ENCODE measurements around the gene ELOVL1. TPM values are rescaled to one million over a fixed set of nuclear protein-coding genes. Genes with fewer than 3 reads are reported as not detected.
"Not testable (repeated sequence)": the region's sequence is repeated elsewhere in the genome, so short reads cannot be mapped to it uniquely, and the experiment has no call there.

ELOVL1 gene
- total RNA-seq, 1 donor from 2014 or later, result 172 TPM

DNA sequence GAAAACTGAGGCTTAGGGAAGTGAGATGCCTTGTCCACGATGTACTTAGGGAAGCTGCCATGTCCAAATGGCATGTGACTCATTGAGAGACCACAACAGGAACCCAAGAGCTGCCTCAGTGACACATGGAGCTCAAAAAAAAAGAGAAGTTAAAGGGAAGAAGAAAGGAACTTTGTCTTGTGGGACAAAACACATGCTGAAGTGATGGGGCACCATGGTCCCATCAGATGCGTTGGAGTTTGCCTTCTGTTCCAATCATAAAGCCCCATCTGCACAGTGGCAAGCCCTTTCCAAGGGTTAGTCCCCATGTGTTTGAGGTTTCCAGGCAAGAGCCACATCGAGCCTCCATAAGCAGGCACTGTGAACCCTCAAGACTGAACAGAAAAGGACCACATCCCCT, 13.8 kb upstream of the ELOVL1 start:
- ATAC-seq, result no peak

DNA sequence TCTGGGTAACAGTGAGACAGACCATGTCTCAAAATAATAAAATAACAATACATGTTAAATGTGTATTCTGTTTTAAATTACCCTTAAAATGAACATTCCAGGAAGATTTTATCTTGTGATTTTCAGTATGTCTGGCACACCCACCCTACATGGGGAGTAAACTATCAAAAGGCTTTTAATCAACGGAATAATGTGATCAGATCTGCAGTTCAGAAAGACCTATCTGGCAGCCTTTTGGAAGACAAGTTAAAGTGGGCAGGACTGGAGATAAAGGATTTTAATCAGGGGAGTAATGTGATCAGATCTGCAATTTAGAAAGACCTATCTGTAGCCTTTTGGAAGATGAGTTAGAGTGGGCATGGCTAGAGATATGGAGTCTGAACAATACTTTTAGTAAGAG, 11.7 kb upstream of the ELOVL1 start:
- no peak for ATAC-seq

DNA sequence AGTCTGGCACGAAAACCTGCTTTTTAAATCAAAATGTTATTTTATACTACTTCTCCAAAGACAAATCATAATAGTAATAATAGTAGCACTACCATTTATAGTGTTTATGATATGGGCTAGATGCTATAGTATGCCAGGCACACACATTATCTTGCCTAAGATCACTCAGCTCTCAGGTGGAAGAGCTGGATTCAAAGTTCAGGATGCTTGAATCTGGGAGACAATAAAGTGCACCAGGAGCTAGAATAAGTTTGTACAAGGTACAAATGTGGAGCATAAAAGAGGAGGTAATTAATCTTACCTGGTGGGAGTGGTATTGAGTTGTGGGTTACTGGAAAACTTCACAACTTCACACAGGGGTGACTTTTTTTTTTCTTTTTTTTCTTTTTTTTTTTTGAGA, 10.0 kb upstream of the ELOVL1 start:
- no peak for ATAC-seq

DNA sequence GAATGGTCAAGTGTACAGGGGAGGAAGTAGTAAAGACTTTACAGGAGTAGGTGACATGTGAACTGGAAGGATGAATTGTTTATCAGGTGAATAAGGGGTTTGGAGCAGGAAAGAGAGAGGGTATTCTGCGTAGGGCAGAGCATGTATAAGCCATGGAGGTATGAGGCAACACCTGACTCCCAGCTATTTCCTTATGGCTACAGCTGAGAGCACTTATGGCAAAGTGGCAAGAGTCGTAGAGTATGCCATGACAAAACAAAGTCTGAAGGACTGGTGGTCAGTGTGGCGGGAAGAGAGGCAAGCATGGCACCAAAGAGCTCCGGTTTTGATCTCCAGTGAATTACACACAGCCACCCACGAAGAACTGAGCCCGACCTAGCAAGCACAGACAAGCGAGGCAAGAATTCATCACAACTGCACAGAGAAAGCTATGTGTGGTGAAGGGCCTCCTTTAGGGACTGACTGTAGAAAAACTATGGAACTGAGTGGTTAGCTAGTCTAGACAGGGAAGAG, 9.0 kb upstream of the ELOVL1 start:
- ATAC-seq, result peak; percentile 39

DNA sequence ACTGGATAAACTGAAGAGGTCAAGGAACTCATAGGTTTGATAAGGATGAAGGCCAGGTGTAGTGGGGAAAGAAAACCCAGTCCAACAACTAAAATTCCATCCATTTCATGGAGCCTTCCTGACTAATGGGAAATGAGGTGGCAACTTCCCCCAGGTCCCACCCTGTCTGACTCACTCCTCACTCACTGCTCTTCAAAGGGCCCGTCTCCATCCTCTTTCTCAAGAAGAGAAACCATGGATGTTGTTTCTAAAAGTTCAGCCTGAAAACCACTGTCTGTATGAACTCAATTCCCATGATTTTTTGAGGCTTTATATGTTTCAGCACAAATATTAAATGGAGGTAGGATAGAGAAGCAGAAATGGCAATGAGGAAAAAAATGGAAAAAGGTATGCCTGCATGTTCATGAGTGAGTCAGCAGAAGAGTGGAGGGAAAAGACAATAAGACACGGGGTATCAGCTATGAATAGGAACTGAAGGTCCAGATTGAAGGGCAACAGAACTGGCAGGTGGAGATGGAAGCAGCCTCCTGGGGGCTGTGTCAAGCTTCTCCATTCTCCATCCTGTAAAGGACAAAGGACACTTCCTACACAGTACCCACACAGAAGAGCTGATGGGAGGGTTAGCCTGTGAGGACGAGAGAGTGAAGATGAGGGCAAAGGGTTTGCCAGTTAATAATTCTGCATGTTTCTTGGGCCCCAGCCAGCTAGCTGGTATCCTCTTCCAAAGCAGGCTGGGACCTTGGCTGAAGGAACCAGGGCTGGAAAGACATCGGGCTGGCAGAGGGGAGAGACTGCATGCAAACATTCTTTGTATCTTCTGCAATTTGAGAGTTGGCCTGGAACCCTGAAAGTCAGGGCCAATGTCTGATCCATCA, 5.5 kb upstream of the ELOVL1 start:
- peak; percentile 77 for ATAC-seq

DNA sequence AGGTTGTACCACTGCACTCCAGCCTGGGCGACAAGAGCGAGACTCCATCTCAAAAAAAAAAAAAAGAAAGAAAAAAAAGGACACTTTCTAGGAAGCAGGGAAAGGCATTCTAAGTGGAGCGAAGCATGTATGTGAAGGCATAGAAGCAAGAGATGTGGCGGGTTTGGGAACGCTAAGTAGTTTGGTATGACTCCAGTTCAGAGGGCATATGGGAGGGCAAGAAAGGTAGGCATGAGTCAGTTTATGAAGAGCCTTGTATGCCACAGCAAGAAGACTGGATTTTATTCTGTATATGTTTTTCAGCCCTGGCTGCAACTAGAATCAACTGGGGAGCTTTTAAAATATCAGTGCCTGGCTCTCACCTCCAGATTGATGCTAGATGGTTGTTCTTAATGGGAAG, 4.4 kb upstream of the ELOVL1 start:
- no peak for ATAC-seq

DNA sequence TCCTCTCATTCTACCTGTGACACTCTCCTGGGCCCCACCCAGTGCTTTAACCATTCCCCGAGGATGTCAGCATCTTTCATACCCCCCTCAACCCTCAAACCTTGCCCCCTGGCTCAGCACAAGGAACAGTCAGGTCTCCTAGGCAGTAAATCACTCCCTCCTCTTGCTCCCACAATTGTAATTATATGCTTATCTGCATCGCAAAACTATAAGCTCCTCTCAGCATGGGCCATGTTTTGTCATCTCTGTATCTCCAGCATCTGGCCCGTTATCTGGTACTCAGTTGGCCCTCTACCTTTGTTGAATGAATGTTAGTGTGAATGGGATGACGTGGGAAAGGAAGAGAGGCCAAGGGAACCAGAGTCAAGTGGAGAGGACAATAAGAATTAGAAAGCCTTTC, 2.8 kb upstream of the ELOVL1 start:
- ATAC-seq, result no peak

DNA sequence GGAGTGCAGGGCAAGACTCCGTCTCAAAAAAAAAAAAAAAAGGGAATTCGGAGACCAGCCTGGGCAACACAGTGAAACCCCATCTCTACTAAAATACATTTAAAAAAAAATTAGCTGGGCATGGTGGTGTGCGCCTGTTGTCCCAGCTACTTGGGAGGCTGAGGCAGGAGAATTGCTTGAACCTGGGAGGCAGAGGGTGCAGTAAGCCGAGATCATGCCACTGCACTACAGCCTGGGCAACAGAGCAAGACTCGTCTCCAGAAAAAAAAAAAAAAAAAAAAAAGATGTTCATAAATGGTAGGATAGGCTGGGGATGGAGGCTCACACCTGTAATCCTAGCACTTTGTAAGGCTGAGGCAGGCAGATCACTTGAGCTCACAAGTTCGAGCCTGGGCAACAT, 2.0 kb upstream of the ELOVL1 start:
- ATAC-seq, result not testable (repeated sequence)

DNA sequence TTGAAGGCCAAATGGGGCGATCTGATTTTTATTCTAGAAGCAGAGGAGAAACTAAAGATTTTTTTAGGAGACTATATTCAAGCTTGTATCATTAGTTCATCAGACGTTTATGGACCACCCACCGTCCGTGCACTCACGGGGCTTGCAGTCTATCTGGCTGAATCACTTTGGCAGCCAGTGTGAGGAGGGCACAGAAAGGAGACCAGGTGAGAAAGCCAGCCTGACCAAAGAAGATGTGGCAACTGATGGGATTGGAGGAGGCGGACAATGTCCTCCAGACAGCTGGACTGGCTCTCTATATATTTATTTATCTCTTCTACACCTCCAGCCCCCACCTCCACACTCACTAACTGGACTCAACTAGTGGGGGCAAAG, 822 bp upstream of the ELOVL1 start:
- no peak for ATAC-seq

DNA sequence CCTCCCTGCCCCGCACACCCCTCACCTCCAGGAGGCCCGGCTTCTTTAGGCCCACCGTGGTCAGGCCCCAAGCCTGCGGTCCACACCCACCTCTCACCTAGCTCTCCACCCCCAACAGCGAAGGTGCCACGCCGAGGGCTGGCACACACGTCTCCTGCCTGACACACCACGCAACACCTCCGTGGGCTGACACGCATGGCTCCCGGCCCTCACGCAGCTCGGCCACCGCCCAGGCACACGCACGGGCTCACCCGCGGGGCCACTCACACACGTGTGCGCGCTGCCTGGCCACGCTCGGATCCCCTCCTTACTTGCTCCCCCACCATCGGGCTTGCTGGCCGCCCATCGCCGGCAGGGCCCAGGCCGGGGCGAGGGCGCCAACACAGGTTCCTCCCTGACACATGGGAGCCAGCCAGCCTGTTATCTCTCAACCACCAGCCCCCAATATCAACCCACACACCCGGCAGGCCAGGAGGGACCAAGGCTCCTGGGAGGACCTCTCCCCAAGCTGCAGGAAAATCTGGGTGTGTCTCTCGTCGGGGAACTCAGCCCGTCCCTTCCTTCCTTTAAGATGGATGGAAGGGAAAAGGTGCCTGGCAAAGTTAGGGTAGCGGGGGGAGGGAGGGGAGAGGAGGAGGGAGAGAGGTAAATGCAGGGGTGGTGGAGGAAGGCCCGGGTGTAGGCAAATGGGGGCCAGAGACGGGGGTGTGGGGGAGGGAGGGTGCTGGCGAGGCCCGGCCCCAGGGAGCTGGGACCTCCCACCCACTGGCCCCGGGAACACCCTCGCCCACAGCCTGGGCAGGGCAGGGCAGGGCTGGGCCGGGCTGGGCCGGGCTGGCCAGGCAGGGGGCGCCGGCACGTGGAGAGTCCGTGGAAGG, 546 bp downstream of the ELOVL1 start:
- ATAC-seq, result peak; percentile 76

DNA sequence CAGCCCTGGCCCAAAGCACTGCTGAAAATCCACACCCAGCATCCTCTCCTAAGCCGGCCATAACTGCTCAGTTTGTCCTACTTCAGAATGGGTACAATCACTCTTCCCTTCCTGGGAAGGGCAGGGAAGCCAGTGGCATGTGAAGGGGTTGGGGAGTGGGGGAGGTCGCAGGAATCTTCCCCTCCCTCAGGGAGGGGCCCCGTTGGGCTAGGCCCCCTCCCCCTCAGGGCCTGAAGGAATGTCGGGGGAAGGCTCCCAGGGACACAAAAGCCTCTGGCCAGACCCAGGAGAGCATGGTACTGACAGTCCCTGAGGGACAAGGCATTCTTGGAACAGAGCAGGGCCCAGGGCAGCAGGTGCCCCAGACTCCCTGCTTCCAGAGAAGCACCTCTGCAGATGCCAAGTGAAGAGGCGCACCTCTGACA, 1.2 kb downstream of the ELOVL1 start:
- peak; percentile 13 for ATAC-seq

DNA sequence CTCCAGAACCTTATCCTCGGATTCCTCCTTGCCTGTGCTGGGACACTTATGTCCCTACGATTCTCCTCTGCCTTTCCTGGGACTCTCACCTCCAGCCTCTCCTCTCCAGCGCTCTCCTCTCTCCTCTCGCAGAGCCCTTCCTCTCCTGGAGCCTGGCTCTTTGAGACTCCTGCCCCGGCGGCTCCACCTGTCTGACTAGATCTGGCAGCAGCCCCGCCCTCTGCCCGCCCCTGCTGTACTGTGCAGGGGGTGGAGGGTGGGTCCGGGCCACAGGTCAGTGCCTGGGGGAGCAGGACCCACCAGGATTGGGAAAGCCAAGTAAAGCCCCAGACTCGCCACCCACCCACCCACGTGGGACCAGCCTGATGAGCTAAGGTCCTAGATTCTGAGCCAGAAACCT, 1.6 kb downstream of the ELOVL1 start:
- ATAC-seq, result peak; percentile 64

DNA sequence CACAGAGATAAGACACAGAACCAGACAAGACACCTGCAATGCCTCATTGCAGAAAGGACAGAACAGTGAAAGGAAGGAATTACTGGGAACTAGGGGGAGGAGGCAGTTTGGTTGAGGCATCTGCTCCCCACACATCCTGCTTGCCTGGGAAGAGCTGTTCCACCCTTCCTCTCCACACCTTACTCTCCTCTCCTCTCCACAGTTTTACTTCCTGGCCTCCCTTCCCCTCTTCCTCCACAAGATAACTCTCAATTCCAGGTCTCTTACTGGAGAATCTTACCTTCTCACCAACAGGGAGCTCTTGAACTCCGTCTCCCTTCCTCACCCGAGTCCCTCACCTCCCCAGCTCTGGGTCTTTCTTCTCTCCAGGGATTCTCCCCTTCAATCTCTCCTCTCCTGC, 2.1 kb downstream of the ELOVL1 start:
- ATAC-seq, result no peak

DNA sequence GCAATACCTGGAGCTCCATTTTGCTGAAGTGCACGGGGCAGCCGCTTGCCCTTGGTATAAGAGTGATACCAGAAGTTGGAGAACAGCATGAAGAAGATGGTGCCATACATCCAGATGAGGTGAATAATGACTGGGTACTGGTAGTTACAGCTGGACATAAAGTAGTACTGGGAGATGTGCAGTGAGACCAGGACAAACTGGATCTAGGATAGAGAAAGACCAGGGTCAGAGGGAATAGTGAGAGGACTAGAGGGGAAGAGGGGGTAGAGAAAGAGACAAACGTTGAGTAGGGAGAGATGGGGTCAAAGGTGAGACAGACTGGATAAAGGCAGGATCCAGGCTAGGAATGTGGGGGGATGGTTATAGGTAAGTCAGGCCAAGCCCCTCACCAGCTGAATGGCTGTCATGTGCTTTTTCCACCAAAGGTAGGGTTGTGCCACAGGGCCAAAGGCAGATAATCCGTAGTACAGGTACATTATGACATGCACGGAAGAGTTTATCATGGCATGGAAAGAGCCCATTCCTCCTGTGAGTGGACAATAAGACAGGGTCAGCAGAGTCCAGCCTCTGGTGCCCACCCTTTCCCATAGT, 3.8 kb downstream of the ELOVL1 start:
- ATAC-seq, result no peak

DNA sequence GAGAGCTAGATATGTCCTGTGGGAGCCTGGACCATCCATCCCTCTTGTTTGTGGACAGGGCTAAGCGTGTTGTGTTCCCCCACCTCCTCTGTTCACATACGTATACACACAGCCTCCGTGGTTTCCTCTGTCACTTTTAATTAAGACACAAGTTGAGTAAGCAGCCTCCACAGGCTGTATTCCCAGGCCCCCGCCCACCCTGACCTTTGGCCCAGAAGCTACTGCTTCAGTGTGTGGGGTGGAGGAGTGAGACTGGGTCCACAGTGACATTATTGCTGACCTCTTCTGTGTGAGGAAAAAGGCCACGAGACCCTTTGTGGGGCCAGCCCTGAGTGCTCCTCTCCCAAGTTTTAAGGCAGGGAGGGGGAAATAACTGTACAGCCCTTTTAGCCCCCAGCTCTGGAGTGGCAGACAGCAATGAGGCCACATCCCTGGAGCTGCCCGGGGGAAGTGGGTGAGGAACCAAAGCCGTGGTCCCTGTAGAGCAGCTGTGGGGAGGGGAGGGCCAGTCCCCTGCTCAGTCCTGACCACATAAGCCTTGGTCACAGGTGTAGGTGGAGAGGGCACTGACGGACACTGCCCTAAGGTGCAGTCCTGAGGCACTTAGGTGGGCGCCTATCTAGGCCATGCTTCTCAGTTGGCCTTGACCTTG, 4.4 kb downstream of the ELOVL1 start:
- no peak for ATAC-seq

DNA sequence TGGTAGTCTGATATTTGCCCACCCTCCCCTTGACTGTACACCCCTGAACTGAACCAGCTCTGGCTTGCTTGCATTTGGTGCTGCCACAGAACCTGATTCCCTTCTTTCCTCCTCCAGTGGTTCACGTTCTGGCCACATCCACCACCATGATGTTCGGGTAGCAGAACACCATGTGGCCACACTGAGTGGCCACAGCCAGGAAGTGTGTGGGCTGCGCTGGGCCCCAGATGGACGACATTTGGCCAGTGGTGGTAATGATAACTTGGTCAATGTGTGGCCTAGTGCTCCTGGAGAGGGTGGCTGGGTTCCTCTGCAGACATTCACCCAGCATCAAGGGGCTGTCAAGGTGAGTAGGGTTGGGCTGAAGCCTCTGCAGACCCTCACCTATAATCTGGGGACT, 7.2 kb downstream of the ELOVL1 start:
- no peak for ATAC-seq

DNA sequence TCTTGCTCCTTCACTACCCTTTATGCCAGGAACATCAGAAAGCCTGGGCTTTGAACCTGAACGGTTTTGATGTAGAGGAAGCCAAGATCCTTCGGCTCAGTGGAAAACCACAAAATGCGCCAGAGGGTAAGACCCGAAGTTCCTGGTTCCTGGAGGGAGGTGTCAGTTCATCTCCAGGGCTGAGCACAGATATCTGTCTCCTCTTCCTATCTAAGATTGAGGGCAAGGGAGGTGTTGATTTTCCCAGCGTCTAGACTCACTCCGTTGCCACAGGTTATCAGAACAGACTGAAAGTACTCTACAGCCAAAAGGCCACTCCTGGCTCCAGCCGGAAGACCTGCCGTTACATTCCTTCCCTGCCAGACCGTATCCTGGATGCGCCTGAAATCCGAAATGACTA, 8.1 kb downstream of the ELOVL1 start:
- ATAC-seq, result no peak

DNA sequence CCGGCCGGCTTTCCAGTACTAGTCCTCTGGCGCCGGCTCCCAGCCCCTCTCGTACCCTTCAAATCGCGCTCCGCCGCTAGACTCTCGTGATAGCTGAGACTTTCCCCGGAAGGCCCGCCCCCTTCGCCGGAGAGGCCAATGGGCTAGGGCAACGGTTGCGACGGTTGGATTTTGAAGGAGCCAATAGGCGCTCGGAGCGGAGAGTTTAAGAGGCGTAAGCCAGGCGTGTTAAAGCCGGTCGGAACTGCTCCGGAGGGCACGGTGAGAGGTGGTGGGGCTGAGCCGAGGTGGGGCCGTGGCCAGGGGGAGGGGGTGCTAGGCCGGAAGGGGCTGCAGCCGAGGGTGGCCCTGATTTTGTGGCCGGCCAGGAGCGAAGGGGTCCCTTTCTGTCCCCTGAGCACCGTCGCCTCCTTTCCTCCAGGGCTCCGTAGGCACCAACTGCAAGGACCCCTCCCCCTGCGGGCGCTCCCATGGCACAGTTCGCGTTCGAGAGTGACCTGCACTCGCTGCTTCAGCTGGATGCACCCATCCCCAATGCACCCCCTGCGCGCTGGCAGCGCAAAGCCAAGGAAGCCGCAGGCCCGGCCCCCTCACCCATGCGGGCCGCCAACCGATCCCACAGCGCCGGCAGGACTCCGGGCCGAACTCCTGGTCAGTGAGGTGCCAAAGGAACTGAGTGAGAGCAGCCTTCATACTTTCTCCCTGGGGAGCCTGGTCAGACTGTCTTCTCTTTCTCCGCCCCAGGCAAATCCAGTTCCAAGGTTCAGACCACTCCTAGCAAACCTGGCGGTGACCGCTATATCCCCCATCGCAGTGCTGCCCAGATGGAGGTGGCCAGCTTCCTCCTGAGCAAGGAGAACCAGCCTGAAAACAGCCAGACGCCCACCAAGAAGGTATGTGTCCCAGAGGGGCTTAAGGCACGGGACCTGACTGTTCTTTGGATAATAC, 8.8 kb downstream of the ELOVL1 start, which contains the start of gene CDC20:
Gene CDC20 (plus strand): TSS at position 236 of the 948 bp plus-strand sequence. CDS start 235 bp downstream, at position 471.
- peak; percentile 96 for ATAC-seq

DNA sequence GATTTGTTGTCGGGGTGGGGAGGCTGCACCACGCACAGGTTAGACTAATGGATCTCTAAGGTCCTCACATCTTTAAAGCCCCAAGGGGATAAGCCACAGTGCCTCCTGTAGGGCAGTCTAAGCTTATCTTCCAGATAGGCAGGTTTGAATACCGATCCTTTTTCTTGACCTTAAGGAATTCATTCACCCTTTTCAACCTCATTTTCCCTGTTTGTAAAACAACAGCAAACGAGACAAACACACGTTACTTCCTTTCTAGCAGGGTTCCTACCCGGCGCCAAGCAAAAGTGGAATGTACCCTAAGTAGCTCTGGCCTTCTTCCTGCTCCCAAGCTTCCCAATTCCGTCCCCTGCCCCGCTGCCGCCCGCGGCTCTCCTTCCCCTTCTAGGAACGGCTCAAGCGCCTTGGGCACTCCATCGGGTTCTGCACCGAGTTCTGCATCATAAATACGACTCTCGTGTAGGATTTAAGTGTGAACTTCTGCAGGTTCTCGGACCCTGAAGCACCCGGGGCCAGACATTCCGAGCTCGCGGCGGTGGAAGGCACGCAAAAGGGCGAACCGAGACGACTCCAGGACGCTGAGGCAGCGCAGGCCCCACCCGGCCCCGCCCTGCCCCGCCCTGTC, 9.6 kb downstream of the ELOVL1 start:
- peak; percentile 25 for ATAC-seq

DNA sequence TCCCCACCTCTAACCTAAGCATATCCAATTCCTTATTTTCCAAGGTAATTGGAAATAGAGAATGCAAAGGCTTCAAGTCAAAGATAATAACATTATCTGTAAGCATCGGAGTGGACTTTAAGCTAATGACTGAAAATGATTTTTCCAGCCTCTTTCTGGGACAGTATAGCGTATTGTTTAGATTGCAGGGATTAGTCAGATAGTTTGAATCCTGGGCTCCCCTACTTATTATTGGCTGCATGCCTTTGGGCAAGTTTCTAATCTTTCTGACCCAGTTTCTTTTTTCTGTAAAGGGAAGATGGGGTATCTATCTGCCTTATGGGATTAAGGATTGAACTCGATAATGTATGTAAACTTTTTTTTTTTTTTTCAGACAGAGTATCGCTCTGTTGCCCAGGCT, 10.6 kb downstream of the ELOVL1 start:
- ATAC-seq, result no peak

DNA sequence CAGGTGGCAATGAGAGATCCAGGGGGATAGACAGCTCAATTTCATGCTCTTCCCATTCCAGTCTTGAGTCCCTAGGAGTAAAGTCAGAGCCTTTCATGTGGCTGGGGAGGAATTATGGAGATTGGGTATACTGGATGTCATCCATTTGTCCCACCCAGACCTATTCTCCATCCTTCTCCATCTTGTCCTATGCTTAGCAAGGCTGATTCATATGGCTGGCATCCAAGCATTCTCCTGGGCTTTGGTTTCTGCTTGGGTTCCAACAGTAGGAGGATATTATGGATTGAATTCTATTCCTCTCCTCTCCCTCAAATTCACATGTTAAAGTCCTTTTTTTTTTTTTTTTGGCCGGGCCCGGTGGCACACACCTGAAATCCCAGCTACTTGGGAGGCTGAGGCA, 12.9 kb downstream of the ELOVL1 start:
- ATAC-seq, result no peak
